Measurements from ENCODE around the gene MPO.

Gene MPO

GRCh38 chr17:58245428-58246103 lies 35.2 kb downstream of the MPO start:
- no peak for DNase-seq (ENCODE audit: low spot score)
- Histone ChIP-seq H3K4me2 (ENCODE audit: insufficient read depth, low read length, poor library complexity, severe bottlenecking) (no peak overlapping the region), H3K23ac (ENCODE audit: low read depth, low read length, poor library complexity) (no peak overlapping the region), H3K14ac (ENCODE audit: low read length) (no peak overlapping the region), H3K4me3 (ENCODE audit: low read length in 2 of 2) (no peak overlapping the region), H3K79me1 (ENCODE audit: low read depth, low read length) (no peaks in the 10 kb centered on the region), H2AFZ (ENCODE audit: low read length) (no peak overlapping the region), H2AK5ac (ENCODE audit: low read depth, low read length) (no peak overlapping the region), H3K36me3 (replicated peaks in 1 of 2; ENCODE audit: control insufficient read depth in 2 of 2, insufficient read depth in 2 of 2, low read length in 2 of 2) (no peaks in the 10 kb centered on the region), H3K18ac (ENCODE audit: low read length) (no peak overlapping the region), H3K27ac (replicated peaks; ENCODE audit: low read length) (no peak overlapping the region), H3K9me3 (replicated peaks in 1 of 2; ENCODE audit: control insufficient read depth in 2 of 2, insufficient read depth in 1 of 2, low read depth in 1 of 2, low read length in 2 of 2) (peaks cover 5 to 7% of the 10 kb centered on the region in 2 donors), H2BK15ac (ENCODE audit: low read length) (no peak overlapping the region), H2BK120ac (ENCODE audit: low read depth, low read length) (no peak overlapping the region), H3K4ac (ENCODE audit: low read length) (no peak overlapping the region), H3K9ac (ENCODE audit: low read depth, low read length, poor library complexity) (peak overlapping the region; percentile 53), H4K91ac (ENCODE audit: low read depth, low read length, poor library complexity) (no peak overlapping the region), H2BK5ac (ENCODE audit: low read length) (no peak overlapping the region), H3K27me3 (ENCODE audit: control insufficient read depth in 3 of 3, insufficient read depth in 3 of 3, low read depth in 1 of 3, low read length in 3 of 3) (peaks cover 8 to 94% (median 36%) of the 10 kb centered on the region in 3 experiments), H4K8ac (ENCODE audit: low read depth, low read length) (no peak overlapping the region), H3K4me1 (ENCODE audit: control insufficient read depth in 2 of 2, insufficient read depth in 1 of 2, low read depth in 1 of 2, low read length in 2 of 2) (peaks cover 1% of the 10 kb centered on the region in 2 donors), H2BK12ac (ENCODE audit: low read length) (no peak overlapping the region)
- no CpG with 5 or more reads among the region's 10 CpGs for WGBS, 2 donors (ENCODE audit: extremely low coverage in 2 of 2, insufficient read length in 2 of 2, insufficient replicate concordance in 1 of 2)

GRCh38 chr17:58244963-58245362 lies 35.8 kb downstream of the MPO start:
- Histone ChIP-seq H3K9ac (ENCODE audit: low read depth, low read length, poor library complexity) (no peak overlapping the region), H3K18ac (ENCODE audit: low read length) (no peak overlapping the region), H2BK120ac (ENCODE audit: low read depth, low read length) (no peak overlapping the region), H2BK15ac (ENCODE audit: low read length) (no peak overlapping the region), H4K8ac (ENCODE audit: low read depth, low read length) (no peak overlapping the region), H3K4me2 (ENCODE audit: insufficient read depth, low read length, poor library complexity, severe bottlenecking) (no peak overlapping the region), H3K23ac (ENCODE audit: low read depth, low read length, poor library complexity) (no peak overlapping the region), H2BK12ac (ENCODE audit: low read length) (no peak overlapping the region), H3K27me3 (ENCODE audit: control insufficient read depth in 3 of 3, insufficient read depth in 3 of 3, low read depth in 1 of 3, low read length in 3 of 3) (peaks cover 5 to 94% (median 30%) of the 10 kb centered on the region in 3 experiments), H3K36me3 (replicated peaks in 1 of 2; ENCODE audit: control insufficient read depth in 2 of 2, insufficient read depth in 2 of 2, low read length in 2 of 2) (no peaks in the 10 kb centered on the region), H2BK5ac (ENCODE audit: low read length) (no peak overlapping the region), H3K4me1 (ENCODE audit: control insufficient read depth in 2 of 2, insufficient read depth in 1 of 2, low read depth in 1 of 2, low read length in 2 of 2) (peaks cover 1% of the 10 kb centered on the region in 2 donors), H3K79me1 (ENCODE audit: low read depth, low read length) (no peaks in the 10 kb centered on the region), H3K27ac (replicated peaks; ENCODE audit: low read length) (no peak overlapping the region), H3K4me3 (ENCODE audit: low read length in 2 of 2) (no peak overlapping the region), H3K4ac (ENCODE audit: low read length) (no peak overlapping the region), H2AK5ac (ENCODE audit: low read depth, low read length) (no peak overlapping the region), H3K9me3 (replicated peaks in 1 of 2; ENCODE audit: control insufficient read depth in 2 of 2, insufficient read depth in 1 of 2, low read depth in 1 of 2, low read length in 2 of 2) (peaks cover under 1 to 1% of the 10 kb centered on the region in 2 donors), H3K14ac (ENCODE audit: low read length) (no peak overlapping the region), H2AFZ (ENCODE audit: low read length) (no peak overlapping the region), H4K91ac (ENCODE audit: low read depth, low read length, poor library complexity) (no peak overlapping the region)
- DNase-seq (ENCODE audit: low spot score): no peak
- WGBS, 2 donors (ENCODE audit: extremely low coverage in 2 of 2, insufficient read length in 2 of 2, insufficient replicate concordance in 1 of 2): no CpG with 5 or more reads among the region's 6 CpGs

GRCh38 chr17:58242171-58242784 lies 38.5 kb downstream of the MPO start:
- H3K27me3 ChIP-seq (ENCODE audit: control insufficient read depth in 3 of 3, insufficient read depth in 3 of 3, low read depth in 1 of 3, low read length in 3 of 3): peaks cover 0 to 94% (median 5%) of the 10 kb centered on the region in 3 experiments
- no peak overlapping the region for H3K23ac ChIP-seq (ENCODE audit: low read depth, low read length, poor library complexity)
- H2AFZ ChIP-seq (ENCODE audit: low read length): no peak overlapping the region
- WGBS, 2 donors (ENCODE audit: extremely low coverage in 2 of 2, insufficient read length in 2 of 2, insufficient replicate concordance in 1 of 2): no CpG with 5 or more reads among the region's 4 CpGs
- H3K27ac ChIP-seq (replicated peaks; ENCODE audit: low read length): no peak overlapping the region
- no peaks in the 10 kb centered on the region for H3K36me3 ChIP-seq (replicated peaks in 1 of 2; ENCODE audit: control insufficient read depth in 2 of 2, insufficient read depth in 2 of 2, low read length in 2 of 2)
- H4K8ac ChIP-seq (ENCODE audit: low read depth, low read length): no peak overlapping the region
- no peak overlapping the region for H3K4ac ChIP-seq (ENCODE audit: low read length)
- no peak overlapping the region for H2BK5ac ChIP-seq (ENCODE audit: low read length)
- H2BK120ac ChIP-seq (ENCODE audit: low read depth, low read length): no peak overlapping the region
- H2BK15ac ChIP-seq (ENCODE audit: low read length): no peak overlapping the region
- no peak overlapping the region for H3K4me3 ChIP-seq (ENCODE audit: low read length in 2 of 2)
- H2AK5ac ChIP-seq (ENCODE audit: low read depth, low read length): no peak overlapping the region
- H3K14ac ChIP-seq (ENCODE audit: low read length): no peak overlapping the region
- no peak for DNase-seq (ENCODE audit: low spot score)
- H4K91ac ChIP-seq (ENCODE audit: low read depth, low read length, poor library complexity): no peak overlapping the region
- H3K9me3 ChIP-seq (replicated peaks in 1 of 2; ENCODE audit: control insufficient read depth in 2 of 2, insufficient read depth in 1 of 2, low read depth in 1 of 2, low read length in 2 of 2): no peaks in the 10 kb centered on the region
- H3K4me1 ChIP-seq (ENCODE audit: control insufficient read depth in 2 of 2, insufficient read depth in 1 of 2, low read depth in 1 of 2, low read length in 2 of 2): no peaks in the 10 kb centered on the region
- no peak overlapping the region for H2BK12ac ChIP-seq (ENCODE audit: low read length)
- H3K18ac ChIP-seq (ENCODE audit: low read length): no peak overlapping the region
- no peaks in the 10 kb centered on the region for H3K79me1 ChIP-seq (ENCODE audit: low read depth, low read length)
- no peak overlapping the region for H3K9ac ChIP-seq (ENCODE audit: low read depth, low read length, poor library complexity)
- H3K4me2 ChIP-seq (ENCODE audit: insufficient read depth, low read length, poor library complexity, severe bottlenecking): no peak overlapping the region

GRCh38 chr17:58239987-58240386 lies 40.7 kb downstream of the MPO start:
- Histone ChIP-seq H2AK5ac (ENCODE audit: low read depth, low read length) (no peak overlapping the region), H3K4me1 (ENCODE audit: control insufficient read depth in 2 of 2, insufficient read depth in 1 of 2, low read depth in 1 of 2, low read length in 2 of 2) (no peaks in the 10 kb centered on the region), H3K27me3 (ENCODE audit: control insufficient read depth in 3 of 3, insufficient read depth in 3 of 3, low read depth in 1 of 3, low read length in 3 of 3) (peaks cover 0 to 89% (median 0%) of the 10 kb centered on the region in 3 experiments), H3K36me3 (replicated peaks in 1 of 2; ENCODE audit: control insufficient read depth in 2 of 2, insufficient read depth in 2 of 2, low read length in 2 of 2) (no peaks in the 10 kb centered on the region), H4K91ac (ENCODE audit: low read depth, low read length, poor library complexity) (no peak overlapping the region), H3K27ac (replicated peaks; ENCODE audit: low read length) (no peak overlapping the region), H3K23ac (ENCODE audit: low read depth, low read length, poor library complexity) (no peak overlapping the region), H4K8ac (ENCODE audit: low read depth, low read length) (no peak overlapping the region), H3K4me3 (ENCODE audit: low read length in 2 of 2) (no peak overlapping the region), H3K79me1 (ENCODE audit: low read depth, low read length) (no peaks in the 10 kb centered on the region), H2BK12ac (ENCODE audit: low read length) (no peak overlapping the region), H3K18ac (ENCODE audit: low read length) (no peak overlapping the region), H3K4ac (ENCODE audit: low read length) (no peak overlapping the region), H2BK15ac (ENCODE audit: low read length) (no peak overlapping the region), H2BK5ac (ENCODE audit: low read length) (no peak overlapping the region), H2AFZ (ENCODE audit: low read length) (no peak overlapping the region), H3K9me3 (replicated peaks in 1 of 2; ENCODE audit: control insufficient read depth in 2 of 2, insufficient read depth in 1 of 2, low read depth in 1 of 2, low read length in 2 of 2) (no peaks in the 10 kb centered on the region), H3K9ac (ENCODE audit: low read depth, low read length, poor library complexity) (no peak overlapping the region), H3K14ac (ENCODE audit: low read length) (no peak overlapping the region), H3K4me2 (ENCODE audit: insufficient read depth, low read length, poor library complexity, severe bottlenecking) (no peak overlapping the region), H2BK120ac (ENCODE audit: low read depth, low read length) (no peak overlapping the region)
- WGBS, 2 donors (ENCODE audit: extremely low coverage in 2 of 2, insufficient read length in 2 of 2, insufficient replicate concordance in 1 of 2): no CpG with 5 or more reads among the region's 1 CpG
- no peak for DNase-seq (ENCODE audit: low spot score)

Data from neuronal stem cell (in vitro differentiated cells).